Stimulated activated CD8-positive, alpha-beta memory T cell treated with anti-CD3 and anti-CD28 coated beads, Interleukin-15, amount 100 ng/mL, for 48 hours (primary cell): ENCODE measurements around the gene PHLDB2.

Experiments used
- DNase-seq, 2 donors: peaks; one replicate each; pipeline ENCODE4 v3.0.0-alpha.2; 2020; ENCODE audit warnings: low read depth in 2 of 2

PHLDB2 gene

GRCh38 chr3:111923806-111924205, 64.7 kb downstream of the PHLDB2 start:
- DNase-seq: no peak

- no peak for DNase-seq
Observed at GRCh38 chr3:111924283-111924682, 65.2 kb downstream of the PHLDB2 start.

- no peak for DNase-seq
Observed at GRCh38 chr3:111926266-111926676, 67.2 kb downstream of the PHLDB2 start.

GRCh38 chr3:111928613-111929012, 69.5 kb downstream of the PHLDB2 start:
- no peak for DNase-seq

- DNase-seq: no peak
Observed at GRCh38 chr3:111929484-111929883, 70.4 kb downstream of the PHLDB2 start.

GRCh38 chr3:111932946-111933345, 73.9 kb downstream of the PHLDB2 start:
- no peak for DNase-seq

GRCh38 chr3:111936191-111936841, 77.3 kb downstream of the PHLDB2 start:
- DNase-seq: no peak

GRCh38 chr3:111936967-111937366, 77.9 kb downstream of the PHLDB2 start:
- DNase-seq: no peak

GRCh38 chr3:111937871-111938270, 78.8 kb downstream of the PHLDB2 start:
- no peak for DNase-seq

GRCh38 chr3:111939873-111940272, 80.8 kb downstream of the PHLDB2 start:
- DNase-seq: no peak

- no peak for DNase-seq
Observed at GRCh38 chr3:111943533-111943932, 84.5 kb downstream of the PHLDB2 start.

GRCh38 chr3:111944372-111944771, 85.3 kb downstream of the PHLDB2 start:
- DNase-seq: no peak

- no peak for DNase-seq
Observed at GRCh38 chr3:111947231-111947630, 88.2 kb downstream of the PHLDB2 start.

- no peak for DNase-seq
Observed at GRCh38 chr3:111948786-111949185, 89.7 kb downstream of the PHLDB2 start.

GRCh38 chr3:111949712-111950111, 90.6 kb downstream of the PHLDB2 start:
- DNase-seq: no peak

- DNase-seq: no peak
Observed at GRCh38 chr3:111951032-111951431, 92.0 kb downstream of the PHLDB2 start.

- no peak for DNase-seq
Observed at GRCh38 chr3:111952086-111952485, 93.0 kb downstream of the PHLDB2 start.

- no peak for DNase-seq
Observed at GRCh38 chr3:111952866-111953450, 93.9 kb downstream of the PHLDB2 start.

GRCh38 chr3:111954228-111954990, 95.3 kb downstream of the PHLDB2 start:
- DNase-seq: no peak

GRCh38 chr3:111955876-111956275, 96.8 kb downstream of the PHLDB2 start:
- no peak for DNase-seq

GRCh38 chr3:111956449-111956848, 97.4 kb downstream of the PHLDB2 start:
- DNase-seq: no peak

- no peak for DNase-seq
Observed at GRCh38 chr3:111956995-111957734, 98.1 kb downstream of the PHLDB2 start.
